DMS 273 treated with DMSO at 0.1 percent for 48 hours (cell line): ENCODE results near the gene OAF.
"Not testable (repeated sequence)": the region's sequence is repeated elsewhere in the genome, so short reads cannot be mapped to it uniquely, and the experiment has no call there.

Experiments
- DNase-seq: peaks from one replicate; lab custom pipeline; 2025; lab: John Stamatoyannopoulos, UW

OAF gene

GRCh38 chr11:120271672-120272071 is 60.8 kb downstream of the OAF start:
- no peak for DNase-seq

GRCh38 chr11:120272303-120272702 is 61.5 kb downstream of the OAF start:
- DNase-seq, result no peak

- no peak for DNase-seq
These were observed 62.6 kb downstream of the OAF start for GRCh38 chr11:120273432-120273831.

- DNase-seq, result not testable (repeated sequence)
These were observed 63.1 kb downstream of the OAF start for GRCh38 chr11:120273956-120274355.

- DNase-seq, result no peak
These were observed 68.7 kb downstream of the OAF start for GRCh38 chr11:120279502-120279901.
